Measurements from ENCODE around the gene MINDY4B.

- TF ChIP-seq, protein P1, sequence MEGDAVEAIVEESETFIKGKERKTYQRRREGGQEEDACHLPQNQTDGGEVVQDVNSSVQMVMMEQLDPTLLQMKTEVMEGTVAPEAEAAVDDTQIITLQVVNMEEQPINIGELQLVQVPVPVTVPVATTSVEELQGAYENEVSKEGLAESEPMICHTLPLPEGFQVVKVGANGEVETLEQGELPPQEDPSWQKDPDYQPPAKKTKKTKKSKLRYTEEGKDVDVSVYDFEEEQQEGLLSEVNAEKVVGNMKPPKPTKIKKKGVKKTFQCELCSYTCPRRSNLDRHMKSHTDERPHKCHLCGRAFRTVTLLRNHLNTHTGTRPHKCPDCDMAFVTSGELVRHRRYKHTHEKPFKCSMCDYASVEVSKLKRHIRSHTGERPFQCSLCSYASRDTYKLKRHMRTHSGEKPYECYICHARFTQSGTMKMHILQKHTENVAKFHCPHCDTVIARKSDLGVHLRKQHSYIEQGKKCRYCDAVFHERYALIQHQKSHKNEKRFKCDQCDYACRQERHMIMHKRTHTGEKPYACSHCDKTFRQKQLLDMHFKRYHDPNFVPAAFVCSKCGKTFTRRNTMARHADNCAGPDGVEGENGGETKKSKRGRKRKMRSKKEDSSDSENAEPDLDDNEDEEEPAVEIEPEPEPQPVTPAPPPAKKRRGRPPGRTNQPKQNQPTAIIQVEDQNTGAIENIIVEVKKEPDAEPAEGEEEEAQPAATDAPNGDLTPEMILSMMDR (IDR thresholded peaks at IDR 0.05; ENCODE audit: insufficient read depth, low read depth, low read length) = no peak
- TF ChIP-seq EZH2 (IDR thresholded peaks at IDR 0.05; ENCODE audit: insufficient read depth, low read length) = no peak
Measured at GRCh38 chr3:150911771-150912170, 6.5 kb upstream of the MINDY4B start.
